SJSA1 (cell line): ENCODE data around the gene RHBDF1. TPM values are rescaled to one million over a fixed set of nuclear protein-coding genes. Genes with fewer than 3 reads are reported as not detected.

Experiments
- DNase-seq, 2 experiments: peaks; one replicate each; pipeline ENCODE4 v3.0.0-alpha.2; 2015 to 2020; ENCODE audit warnings: low spot score in 2 of 2, low read depth in 1 of 2
- H3K27ac ChIP-seq: fragments of 250-450 bp; sonication (Bioruptor Pico); 2 replicates; pipeline ENCODE4 v1.5.1; 2020; ENCODE audit warnings: mild to moderate bottlenecking, moderate library complexity
- H3K27me3 ChIP-seq: fragments of 250-450 bp; sonication (Bioruptor Pico); replicated peaks from 2 replicates; pipeline ENCODE4 v1.5.1; 2020; ENCODE audit warnings: mild to moderate bottlenecking, moderate library complexity
- H3K36me3 ChIP-seq: fragments of 250-450 bp; sonication (Bioruptor Pico); 2 replicates; pipeline ENCODE4 v1.5.1; 2020; ENCODE audit warnings: mild to moderate bottlenecking
- H3K4me1 ChIP-seq: fragments of 250-450 bp; sonication (Bioruptor Pico); replicated peaks from 2 replicates; pipeline ENCODE4 v1.6.1; 2021; ENCODE audit warnings: mild to moderate bottlenecking
- H3K4me3 ChIP-seq: fragments of 250-450 bp; sonication (Bioruptor Pico); 2 replicates; pipeline ENCODE4 v1.5.1; 2020; ENCODE audit warnings: mild to moderate bottlenecking
- H3K9me3 ChIP-seq: fragments of 250-450 bp; sonication (Bioruptor Pico); replicated peaks from 2 replicates; pipeline ENCODE4 v1.5.1; 2020; ENCODE audit warnings: mild to moderate bottlenecking
- total RNA-seq: library from RNA; depleted of rRNA; stranded (reverse); fragments of >200 nt; shearing (Covaris generic); gene quantifications from 2 replicates; pipeline ENCODE4 v1.2.3, GENCODE V29; 2014

Gene RHBDF1
- total RNA-seq, 1 experiment from 2014 or later, result 21.4 TPM

GRCh38 chr16:85407-85782 is 13.0 kb upstream of the RHBDF1 start:
- Histone ChIP-seq H3K27ac (no peak overlapping the region), H3K27me3 (no peaks in the 10 kb centered on the region), H3K9me3 (no peaks in the 10 kb centered on the region), H3K4me3 (no peak overlapping the region), H3K36me3 (peaks cover 84% of the 10 kb centered on the region), H3K4me1 (peaks cover 19% of the 10 kb centered on the region)
- DNase-seq, result no peak

GRCh38 chr16:84718-85406 is 12.4 kb upstream of the RHBDF1 start:
- H3K4me3 ChIP-seq, result no peak overlapping the region
- peaks cover 19% of the 10 kb centered on the region for H3K4me1 ChIP-seq
- H3K27me3 ChIP-seq, result no peaks in the 10 kb centered on the region
- no peaks in the 10 kb centered on the region for H3K9me3 ChIP-seq
- DNase-seq, result peak; percentile 73 to 92
- peak overlapping the region; percentile 50 for H3K27ac ChIP-seq
- H3K36me3 ChIP-seq, result peaks cover 84% of the 10 kb centered on the region

- H3K36me3 ChIP-seq, result peaks cover 84% of the 10 kb centered on the region
- H3K27ac ChIP-seq, result peak overlapping the region; percentile 50
- H3K9me3 ChIP-seq, result no peaks in the 10 kb centered on the region
- H3K4me1 ChIP-seq, result peaks cover 24% of the 10 kb centered on the region
- no peaks in the 10 kb centered on the region for H3K27me3 ChIP-seq
- H3K4me3 ChIP-seq, result no peak overlapping the region
- DNase-seq, result no peak
Observed at GRCh38 chr16:83781-84615, 11.6 kb upstream of the RHBDF1 start.

GRCh38 chr16:83060-83603 is 10.7 kb upstream of the RHBDF1 start:
- no peaks in the 10 kb centered on the region for H3K9me3 ChIP-seq
- DNase-seq, result no peak
- H3K27me3 ChIP-seq, result no peaks in the 10 kb centered on the region
- peaks cover 32% of the 10 kb centered on the region for H3K4me1 ChIP-seq
- H3K27ac ChIP-seq, result no peak overlapping the region
- peaks cover 83% of the 10 kb centered on the region for H3K36me3 ChIP-seq
- H3K4me3 ChIP-seq, result no peak overlapping the region

- no peak for DNase-seq
- Histone ChIP-seq H3K36me3 (peaks cover 54% of the 10 kb centered on the region), H3K9me3 (no peaks in the 10 kb centered on the region), H3K4me1 (peaks cover 55% of the 10 kb centered on the region), H3K27ac (no peak overlapping the region), H3K27me3 (no peaks in the 10 kb centered on the region), H3K4me3 (peak overlapping the region; percentile 99)
Observed at GRCh38 chr16:79151-80054, 7.0 kb upstream of the RHBDF1 start.

- peaks cover 55% of the 10 kb centered on the region for H3K4me1 ChIP-seq
- DNase-seq, result peak in 1 of 2 experiments; percentile 33
Observed at GRCh38 chr16:78444-79150, 6.2 kb upstream of the RHBDF1 start.

GRCh38 chr16:77807-78443 is 5.5 kb upstream of the RHBDF1 start, which contains the start of gene MPG:
TSS of gene MPG (plus strand) at chr16:78225. CDS start at chr16:78310, 85 bp downstream.
- Histone ChIP-seq H3K9me3 (no peaks in the 10 kb centered on the region), H3K36me3 (peaks cover 40% of the 10 kb centered on the region), H3K27me3 (no peaks in the 10 kb centered on the region), H3K27ac (peak within 1 kb of the TSS; percentile 84), H3K4me3 (peak within 1 kb of the TSS; percentile 99), H3K4me1 (peaks cover 62% of the 10 kb centered on the region)
- DNase-seq, result peak; percentile 71 to 90

More at GRCh38 chr16:78444-79150, 6.2 kb upstream of the RHBDF1 start:
- H3K27me3 ChIP-seq, result no peaks in the 10 kb centered on the region
- H3K9me3 ChIP-seq, result no peaks in the 10 kb centered on the region
- peak overlapping the region; percentile 84 for H3K27ac ChIP-seq
- peaks cover 46% of the 10 kb centered on the region for H3K36me3 ChIP-seq
- H3K4me3 ChIP-seq, result peak overlapping the region; percentile 99

GRCh38 chr16:77273-77806 is 4.9 kb upstream of the RHBDF1 start:
- peak; percentile 62 to 73 for DNase-seq
- peaks cover 67% of the 10 kb centered on the region for H3K4me1 ChIP-seq
- no peaks in the 10 kb centered on the region for H3K9me3 ChIP-seq
- peak overlapping the region; percentile 99 for H3K4me3 ChIP-seq
- no peaks in the 10 kb centered on the region for H3K27me3 ChIP-seq
- H3K36me3 ChIP-seq, result peaks cover 35% of the 10 kb centered on the region
- peak overlapping the region; percentile 84 for H3K27ac ChIP-seq

- peak; percentile 88 to 95 for DNase-seq
- Histone ChIP-seq H3K4me1 (peaks cover 67% of the 10 kb centered on the region), H3K4me3 (peak overlapping the region; percentile 99)
Observed at GRCh38 chr16:76535-77272, 4.3 kb upstream of the RHBDF1 start.

GRCh38 chr16:75580-76501 is 3.4 kb upstream of the RHBDF1 start:
- Histone ChIP-seq H3K27ac (peak overlapping the region; percentile 84), H3K4me3 (no peak overlapping the region), H3K36me3 (peaks cover 34% of the 10 kb centered on the region), H3K27me3 (no peaks in the 10 kb centered on the region), H3K4me1 (peaks cover 73% of the 10 kb centered on the region), H3K9me3 (no peaks in the 10 kb centered on the region)
- DNase-seq, result peak; percentile 87 to 88

More at GRCh38 chr16:76535-77272, 4.3 kb upstream of the RHBDF1 start:
- Histone ChIP-seq H3K9me3 (no peaks in the 10 kb centered on the region), H3K27ac (peak overlapping the region; percentile 84), H3K36me3 (peaks cover 33% of the 10 kb centered on the region), H3K27me3 (no peaks in the 10 kb centered on the region)
